Stimulated activated CD4-positive, alpha-beta T cell treated with anti-CD3 and anti-CD28 coated beads, Interleukin-15, amount 100 ng/mL, for 1 hour (primary cell): ENCODE data around the gene RNF39.
"Not testable (repeated sequence)": the region's sequence is repeated elsewhere in the genome, so short reads cannot be mapped to it uniquely, and the experiment has no call there.

Source experiments
- DNase-seq, 2 donors: peaks; one replicate each; pipeline ENCODE4 v3.0.0-alpha.2; 2020; ENCODE audit warnings: low read depth in 1 of 2, low spot score in 1 of 2

Gene RNF39

DNA sequence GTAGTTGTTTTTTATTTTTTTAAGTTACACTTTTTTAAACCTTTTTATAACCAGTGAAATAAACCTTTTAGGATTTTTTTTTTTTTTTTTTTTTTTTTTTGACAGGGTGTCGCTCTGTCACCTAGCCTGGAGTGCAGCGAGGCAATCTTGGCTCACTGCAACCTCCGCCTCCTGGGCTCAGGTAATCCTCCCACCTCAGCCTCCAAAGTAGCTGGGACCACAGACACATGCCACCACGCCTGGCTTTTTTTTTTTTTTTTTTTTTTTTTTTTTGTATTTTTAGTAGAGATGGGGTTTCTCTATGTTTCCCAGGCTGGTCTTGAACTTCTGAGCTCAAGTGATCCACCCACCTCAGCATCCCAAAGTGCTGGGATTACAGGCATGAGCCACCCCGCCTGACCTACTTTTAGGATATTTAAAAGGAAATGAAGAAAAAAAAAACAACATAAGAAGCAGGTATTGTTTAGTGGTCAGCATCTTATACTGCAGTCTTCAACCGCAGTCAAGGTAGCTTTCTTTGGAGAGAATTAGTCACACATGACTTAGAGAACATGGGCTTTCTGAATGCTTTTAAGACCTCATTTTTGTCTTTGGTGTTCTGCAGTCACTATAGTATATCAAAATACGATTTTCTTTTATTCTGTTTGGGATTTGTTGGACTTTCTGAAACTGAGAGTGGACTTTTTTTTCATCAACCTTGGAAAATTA lies 12.9 kb downstream of the RNF39 start:
- no peak for DNase-seq

DNA sequence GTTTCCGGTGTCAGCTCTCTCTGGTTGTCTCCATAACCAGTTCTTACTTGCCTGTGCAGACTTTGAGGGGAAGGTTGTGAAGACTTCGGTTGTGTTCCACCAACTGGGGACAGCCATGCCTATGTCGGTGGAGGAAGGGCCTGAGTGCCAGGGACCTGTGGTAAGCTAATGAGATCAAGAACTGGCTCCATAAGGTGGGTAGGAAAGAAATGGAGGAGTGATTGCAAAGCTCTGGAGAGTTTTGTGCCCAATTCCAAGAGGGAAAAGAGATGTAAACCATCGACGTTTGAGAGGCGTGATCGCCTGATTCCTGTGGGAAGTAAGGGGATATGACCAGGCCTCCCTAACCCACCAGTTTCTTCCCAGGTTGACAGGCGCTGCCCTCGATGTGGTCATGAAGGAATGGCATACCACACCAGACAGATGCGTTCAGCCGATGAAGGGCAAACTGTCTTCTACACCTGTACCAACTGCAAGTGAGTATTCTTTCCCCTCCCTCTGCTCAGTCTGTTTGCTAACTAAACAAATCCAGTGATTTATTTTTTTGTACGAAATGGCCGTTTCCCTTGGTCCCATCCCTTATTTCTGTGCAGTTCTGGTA lies 13.6 kb downstream of the RNF39 start:
- no peak for DNase-seq

DNA sequence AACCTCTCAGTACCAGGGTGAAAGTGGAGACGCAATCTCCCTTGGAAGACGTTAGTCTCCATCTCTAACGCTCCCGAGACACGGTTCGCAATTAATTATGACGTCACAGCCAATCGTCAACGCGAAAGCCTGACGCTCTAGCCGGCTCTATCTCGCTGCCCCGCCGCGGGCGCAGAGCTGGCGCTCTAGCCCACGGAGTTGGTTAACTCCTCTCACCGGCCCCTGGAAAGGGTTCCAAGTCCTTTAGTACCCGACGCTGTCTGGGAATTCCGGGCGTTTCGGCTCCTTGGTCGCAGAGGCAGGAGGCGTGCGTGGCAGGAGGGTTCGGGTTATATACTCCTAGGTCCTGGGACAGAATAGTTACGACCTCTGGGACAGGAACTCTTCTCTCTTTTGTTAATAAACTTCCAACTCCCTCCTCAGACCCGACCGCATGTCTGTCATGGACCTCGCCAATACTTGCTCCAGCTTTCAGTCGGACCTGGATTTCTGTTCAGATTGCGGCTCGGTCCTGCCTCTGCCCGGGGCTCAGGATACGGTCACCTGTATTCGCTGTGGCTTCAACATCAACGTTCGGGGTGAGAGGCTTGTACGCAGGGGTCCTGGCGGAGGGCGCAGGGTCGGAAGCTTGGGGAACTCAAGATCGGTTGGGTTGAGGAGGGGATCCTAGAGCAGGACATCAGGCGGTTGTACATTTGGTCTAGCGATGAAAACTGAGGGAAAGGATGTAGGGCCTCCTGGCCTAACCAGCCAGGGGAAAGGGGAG lies 14.3 kb downstream of the RNF39 start, which contains the start of gene POLR1H:
Gene POLR1H, plus strand, starts transcription at position 174 of the 766 bp plus-strand sequence. Its CDS starts 260 bp downstream, at position 434.
- DNase-seq, result peak; percentile 61 to 68

DNA sequence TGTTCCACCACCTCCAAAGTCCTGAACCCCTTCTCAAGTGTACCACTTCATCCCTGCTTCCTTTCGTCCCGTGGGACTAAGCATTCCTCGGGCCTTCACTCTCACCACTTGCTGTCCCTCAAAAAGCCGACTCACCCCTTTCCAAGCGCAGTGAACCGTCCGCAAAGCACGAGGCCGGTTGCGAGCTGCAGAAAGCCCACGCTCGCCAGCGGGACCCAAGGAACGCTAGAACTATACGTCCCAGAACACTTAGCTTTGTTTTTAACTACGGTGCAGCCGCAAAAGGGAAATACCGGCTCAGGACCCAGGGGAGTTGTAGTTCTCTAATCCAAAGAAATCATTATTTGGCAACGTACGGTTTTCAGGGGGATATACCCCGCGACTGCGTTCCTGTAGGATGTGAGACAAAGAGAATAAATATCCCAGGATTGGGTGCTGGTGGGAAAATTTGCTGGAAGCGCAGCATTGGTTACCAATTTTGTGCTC lies 14.9 kb downstream of the RNF39 start:
- no peak for DNase-seq

DNA sequence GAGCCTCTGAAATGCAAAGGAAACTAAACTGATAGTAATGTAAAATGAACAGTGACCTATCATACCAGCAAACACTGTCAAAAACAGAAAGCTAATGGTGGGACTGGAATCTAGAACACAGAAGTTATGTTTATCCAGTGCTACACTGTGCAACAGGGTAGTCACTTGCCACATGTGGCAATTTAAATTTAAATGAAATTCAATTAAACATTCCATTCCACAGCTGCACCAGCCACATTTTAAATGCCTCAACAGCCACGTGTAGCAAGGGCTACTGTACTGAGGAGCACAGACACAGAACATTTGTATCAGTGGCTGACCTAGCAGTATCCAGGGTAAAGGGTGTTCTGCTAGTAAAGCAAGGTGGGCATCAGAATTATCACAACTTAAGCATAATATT lies 20.1 kb downstream of the RNF39 start:
- DNase-seq, result no peak

DNA sequence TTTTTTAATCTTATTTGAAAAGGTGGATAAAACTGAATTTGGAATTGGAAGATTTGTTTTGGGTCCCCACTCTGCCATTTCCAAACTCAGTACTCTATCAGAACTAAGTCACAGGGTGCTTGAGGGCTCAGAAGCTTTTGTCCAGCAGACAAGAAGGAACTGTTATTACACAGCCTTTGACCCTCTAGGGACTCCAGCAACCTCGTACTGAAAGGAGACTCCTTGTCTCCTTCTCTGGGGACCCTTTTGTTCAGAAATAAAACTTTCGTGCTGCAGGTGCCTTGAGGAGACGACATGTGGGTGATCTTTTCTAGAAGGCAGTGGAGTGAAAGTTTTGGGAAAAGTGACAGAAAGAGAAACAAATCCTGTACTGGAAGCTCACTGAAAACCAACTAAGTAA lies 21.9 kb downstream of the RNF39 start:
- no peak for DNase-seq

DNA sequence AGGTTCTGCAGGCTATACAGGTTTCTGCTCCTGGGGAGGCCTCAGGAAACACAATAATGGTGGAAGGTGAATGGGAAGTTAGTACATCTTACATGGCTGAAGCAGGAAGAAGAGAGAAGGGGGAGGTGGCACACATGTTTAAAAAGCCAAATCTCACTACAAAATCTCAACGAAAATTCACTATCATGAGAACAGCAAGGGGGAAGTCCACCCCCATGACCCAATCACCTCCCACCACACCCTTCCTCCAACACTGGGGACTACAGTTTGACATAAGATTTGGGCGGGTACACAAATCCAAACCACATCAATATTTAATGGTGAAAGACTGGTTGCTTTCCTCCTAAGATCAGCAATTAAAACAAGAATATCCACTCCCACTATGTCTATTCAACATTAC lies 28.3 kb downstream of the RNF39 start:
- DNase-seq, result no peak

DNA sequence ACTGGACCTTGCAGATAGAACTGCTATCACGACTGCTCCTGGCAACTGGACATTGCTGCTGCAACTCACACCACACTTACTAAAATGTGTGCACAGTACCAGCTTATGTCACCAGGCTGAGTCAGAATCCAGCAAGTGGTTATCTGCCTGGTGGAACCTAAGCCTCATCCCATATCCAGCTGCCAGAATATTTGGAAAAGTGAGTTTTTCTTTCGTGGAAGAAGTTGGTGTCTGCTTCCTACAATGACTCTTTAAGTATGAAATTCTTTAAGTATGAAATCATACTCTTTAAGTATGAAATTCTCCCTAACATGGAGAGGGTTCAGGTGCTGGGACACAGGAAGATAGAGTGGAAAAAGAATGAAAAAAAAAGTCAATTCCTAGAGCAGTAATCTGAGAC lies 30.9 kb downstream of the RNF39 start:
- DNase-seq, result no peak

DNA sequence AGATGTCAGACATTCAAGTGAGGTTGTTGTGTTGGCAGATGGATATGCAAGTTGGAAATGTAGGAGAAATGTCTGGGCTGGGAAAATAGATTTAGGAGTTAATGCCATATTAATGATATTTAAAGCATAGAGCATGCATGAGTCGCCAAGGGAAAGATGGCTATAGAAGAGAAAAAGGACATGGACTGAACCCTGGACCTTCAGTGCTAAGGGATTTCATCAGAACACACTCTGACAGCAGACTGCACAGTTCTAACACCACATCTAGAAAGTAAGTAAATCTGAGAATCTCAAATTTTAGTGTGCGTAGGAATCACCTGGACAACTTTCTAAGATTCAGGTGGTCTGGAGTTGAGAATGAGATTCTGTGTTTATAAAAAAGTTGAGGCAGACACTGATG lies 31.8 kb downstream of the RNF39 start:
- DNase-seq, result no peak

DNA sequence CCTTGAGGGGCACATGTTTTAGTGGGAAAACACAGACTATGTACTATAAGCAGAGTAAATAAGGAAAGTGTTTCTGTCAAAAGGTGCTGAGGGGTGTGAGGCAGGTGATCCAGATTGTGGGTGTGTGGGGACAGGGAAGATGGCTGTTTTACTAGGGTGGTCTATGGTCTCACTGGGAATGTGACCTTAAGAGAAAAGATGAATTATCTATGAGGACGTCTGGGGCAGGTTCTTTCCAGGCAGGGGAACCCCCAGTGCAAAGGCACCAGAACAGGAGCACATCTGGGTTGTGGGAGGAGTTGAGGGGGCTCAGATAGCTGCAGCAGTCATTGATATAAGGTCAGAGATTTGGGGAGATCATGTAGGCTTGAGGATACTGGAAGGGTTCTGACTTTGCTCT lies 32.7 kb downstream of the RNF39 start:
- no peak for DNase-seq

DNA sequence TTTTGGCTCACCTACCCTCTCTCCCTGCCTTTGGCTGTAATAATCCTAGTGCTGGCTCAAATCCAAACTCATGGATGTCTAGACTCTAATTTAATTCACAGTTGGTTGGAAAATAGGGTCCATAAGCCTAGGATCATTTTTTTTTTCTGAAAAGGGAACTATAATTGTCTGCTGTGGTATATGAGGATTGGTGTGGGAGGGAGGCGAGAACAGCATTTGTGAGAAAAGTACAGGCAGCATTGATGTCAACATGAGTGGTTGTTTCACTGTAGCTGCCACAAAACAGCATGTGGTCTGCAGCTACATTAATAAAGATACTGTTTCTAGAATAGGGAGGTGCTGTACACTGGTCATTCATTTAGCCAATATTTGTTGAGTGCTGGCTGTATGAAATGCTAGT lies 33.1 kb downstream of the RNF39 start:
- no peak for DNase-seq

DNA sequence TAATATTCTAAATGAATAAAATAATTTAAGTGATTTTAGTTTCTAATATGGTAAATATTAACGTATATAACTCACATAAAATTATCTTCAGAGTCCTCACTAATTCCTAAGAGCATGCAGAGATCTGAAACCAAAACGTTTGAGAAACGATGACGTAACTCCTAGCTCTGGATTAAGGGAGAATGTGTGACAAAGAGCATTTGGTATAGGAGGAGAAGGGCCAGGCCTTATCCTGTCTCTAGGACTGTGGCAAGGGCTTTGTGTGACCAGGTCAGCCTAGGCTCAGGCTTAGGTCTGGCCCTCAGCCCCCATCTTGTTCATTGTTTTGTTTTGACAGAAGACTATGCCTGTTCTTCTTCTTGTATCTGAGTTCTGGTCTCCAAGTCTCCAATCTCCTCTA lies 33.7 kb downstream of the RNF39 start:
- no peak for DNase-seq

DNA sequence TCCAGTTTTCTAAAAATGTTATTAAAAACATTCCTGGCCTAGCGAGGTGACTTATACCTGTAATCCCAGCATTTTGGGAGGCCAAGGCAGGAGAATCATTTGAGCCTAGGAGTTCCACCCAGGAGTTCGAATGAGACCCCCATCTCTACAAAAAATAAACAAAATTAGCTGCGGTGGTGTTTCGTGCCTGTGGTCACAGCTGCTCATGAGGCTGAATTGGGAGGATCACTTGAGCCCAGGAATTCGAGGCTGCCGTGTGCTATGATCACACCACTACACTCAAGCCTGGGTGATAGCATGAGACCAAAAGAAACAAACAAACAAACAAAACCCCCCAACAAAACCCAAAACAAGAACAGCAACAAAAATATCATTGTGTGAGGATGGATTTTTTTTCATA lies 34.3 kb downstream of the RNF39 start:
- DNase-seq, result no peak

DNA sequence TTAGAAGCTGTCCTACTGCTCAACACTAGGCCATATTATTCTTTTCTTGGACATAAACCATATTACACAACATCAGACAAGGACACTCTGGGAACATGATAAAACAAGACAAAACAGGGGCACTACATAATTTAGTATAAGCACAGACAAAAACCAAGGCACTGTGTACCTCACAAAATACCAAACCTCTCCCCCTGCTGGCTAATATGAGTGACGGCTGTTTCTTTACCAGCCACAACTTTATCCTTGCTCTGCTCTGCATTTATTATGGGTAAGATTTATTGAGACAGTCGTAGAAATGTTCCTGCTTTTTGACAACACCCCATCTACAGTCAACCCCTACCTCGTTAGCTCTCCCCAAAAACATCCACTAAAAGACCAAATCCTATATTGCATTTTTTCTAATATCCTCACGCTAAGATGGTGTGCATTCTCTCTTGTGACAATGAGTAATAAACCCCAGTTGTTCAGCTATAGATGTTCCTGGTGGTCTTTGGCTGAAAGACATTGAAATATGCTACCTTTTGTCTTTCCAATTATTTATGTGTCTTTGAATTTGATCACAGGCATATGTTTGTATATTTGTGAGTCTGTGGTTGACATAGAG lies 38.3 kb downstream of the RNF39 start:
- no peak for DNase-seq

DNA sequence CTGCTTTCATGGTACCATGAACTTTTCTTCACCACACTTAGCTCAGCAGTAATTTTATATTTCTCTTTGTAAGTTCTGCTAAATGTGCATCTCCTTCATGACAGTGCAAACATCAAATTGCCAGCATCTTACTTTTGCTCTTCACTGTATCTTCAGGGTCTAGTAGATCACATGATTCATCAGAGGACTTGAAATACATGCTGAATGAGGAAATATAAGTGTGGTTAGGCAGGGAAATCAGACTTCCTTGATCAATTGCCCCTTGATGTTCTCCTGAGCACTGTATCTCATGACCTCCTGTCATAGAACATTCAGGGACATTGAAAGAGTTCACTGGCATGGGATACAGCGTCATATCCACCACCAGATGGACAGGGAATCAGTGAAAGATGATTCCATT lies 39.8 kb downstream of the RNF39 start:
- no peak for DNase-seq

DNA sequence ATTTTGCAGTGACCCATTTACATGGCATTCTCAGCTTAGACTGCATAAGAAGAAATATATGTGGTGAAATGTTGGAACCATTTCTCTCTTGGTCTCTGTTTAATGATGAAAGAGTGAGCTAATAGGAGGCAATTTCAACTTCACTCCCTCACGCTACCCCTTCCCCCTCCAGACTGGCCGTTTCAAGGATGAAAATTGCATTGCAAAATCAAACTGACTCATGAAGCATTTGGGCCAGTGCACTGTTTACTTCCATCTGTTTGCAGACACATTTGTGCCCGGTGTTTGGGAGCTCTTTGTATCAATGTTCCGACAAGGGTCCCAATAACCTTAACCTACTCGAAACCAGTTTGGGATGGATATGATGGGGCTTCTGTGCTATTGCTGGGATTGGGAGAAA lies 42.1 kb downstream of the RNF39 start:
- DNase-seq, result not testable (repeated sequence)

DNA sequence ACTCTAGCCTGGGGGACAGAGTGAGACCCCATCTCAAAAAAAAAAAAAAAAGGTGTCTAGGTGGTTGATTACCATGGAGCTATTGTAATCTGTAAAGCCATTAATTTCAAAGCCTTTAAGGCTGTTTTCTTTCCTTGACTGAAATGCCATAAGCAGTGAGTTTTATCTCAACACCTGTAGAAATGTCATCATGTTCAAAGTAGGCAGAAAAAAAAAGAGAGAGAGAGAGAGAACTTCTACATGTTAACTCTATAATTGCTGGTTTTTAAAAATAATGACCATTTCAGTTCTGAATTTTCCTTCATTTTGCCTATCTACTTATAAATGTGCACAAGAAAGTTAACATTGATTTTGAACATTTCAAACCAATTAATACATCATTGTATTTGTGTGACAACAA lies 44.2 kb downstream of the RNF39 start:
- no peak for DNase-seq

DNA sequence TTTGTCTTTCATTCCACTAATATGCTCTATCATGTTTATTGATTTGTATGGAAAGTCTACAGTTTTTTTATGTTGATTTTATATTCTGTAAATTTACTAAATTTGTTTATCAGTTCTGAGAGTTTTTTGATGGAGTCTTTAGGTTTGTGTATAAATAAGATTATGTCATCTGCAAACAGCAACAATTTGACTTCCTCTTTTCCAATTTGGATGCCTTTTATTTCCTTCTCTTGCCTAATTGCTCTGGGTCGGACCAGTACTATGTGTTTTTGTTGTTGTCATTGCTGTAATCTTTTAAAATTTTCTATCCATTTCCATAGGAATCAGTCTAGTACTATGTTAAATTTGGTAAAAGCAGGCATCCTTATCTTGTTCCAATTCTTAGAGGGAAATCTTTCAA lies 46.0 kb downstream of the RNF39 start:
- DNase-seq, result no peak

DNA sequence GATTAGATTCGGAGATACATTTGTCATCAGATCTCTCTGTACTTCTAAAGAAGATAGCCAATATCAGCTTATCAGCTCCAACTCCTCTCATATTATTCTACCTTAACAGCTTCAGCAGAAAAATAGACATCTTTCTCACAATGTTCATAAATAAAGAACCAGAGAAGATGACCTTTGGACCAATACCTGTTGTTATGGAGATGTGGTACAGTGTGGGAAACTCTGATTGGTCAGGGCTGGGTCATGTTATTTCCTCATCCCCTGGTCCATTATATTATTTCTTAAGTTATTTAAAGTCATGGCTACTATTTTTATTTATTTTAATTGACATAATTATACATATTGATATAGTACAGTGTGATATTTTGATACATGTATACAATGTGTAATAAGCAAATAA lies 50.4 kb downstream of the RNF39 start:
- DNase-seq, result no peak

DNA sequence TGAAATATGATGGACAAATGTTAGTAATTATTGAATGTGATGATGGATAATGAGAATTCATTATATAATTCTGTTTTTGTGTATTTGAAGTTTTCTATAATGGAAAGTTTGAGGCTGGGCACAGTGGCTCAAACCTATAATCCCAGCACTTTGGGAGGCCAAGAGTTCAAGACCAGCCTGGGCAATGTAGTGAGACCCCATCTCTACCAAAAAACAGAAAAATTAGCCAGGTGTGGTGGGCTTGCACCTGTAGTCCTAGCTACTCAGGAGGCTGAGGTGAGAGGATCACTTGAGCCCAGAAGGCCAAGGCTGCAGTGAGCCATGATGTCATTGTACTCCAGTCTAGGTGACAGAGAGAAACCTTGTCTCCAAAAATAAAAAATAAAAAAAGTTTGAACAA lies 52.9 kb downstream of the RNF39 start:
- DNase-seq, result not testable (repeated sequence)

DNA sequence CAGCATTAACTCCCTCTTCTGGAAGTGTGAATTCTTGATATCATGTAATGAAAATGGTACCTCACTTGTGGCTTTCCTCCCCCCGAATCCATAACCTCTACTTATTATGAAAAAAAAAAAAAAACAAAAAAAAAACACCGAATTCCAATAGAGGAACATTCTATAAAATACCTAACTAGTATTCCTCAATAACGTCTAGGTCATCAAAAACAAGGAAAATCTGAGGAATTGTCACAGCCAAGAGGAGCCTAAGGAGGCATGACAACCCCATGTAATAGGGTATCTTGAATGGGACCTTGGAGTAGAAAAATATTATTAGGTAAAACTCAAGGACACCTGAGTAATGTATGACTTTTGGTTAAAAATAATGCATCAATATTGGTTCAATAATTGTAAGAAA lies 53.4 kb downstream of the RNF39 start:
- DNase-seq, result no peak

DNA sequence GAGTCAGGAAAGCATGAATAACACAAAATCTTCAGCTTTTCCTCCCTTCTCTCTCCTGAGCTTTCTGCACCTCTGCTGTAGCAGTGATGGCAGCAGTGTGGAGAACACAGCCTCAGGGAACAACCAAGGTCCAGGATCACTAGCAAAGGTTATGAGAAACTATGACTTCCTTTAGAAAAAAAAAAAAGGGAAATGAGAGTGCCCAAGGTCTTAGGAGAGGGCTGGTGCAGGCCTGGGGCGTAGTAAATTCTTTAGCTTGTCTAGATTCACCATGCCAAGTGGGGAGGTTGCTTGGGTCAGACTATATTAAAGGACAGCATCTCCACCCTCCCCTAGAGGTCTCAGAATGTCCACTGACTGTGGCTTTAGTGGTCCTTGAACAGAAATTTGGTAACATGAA lies 54.9 kb downstream of the RNF39 start:
- DNase-seq, result no peak
